Liver (tissue), 9 donors: Measurements from ENCODE around the gene FAM13C. TPM values are rescaled to one million over a fixed set of nuclear protein-coding genes. Genes with fewer than 3 reads are reported as not detected.

ENCODE experiments used
- DNase-seq: peaks from one replicate; pipeline ENCODE4 v3.0.0-alpha.2; 2017; ENCODE audit warnings: low spot score
- H3K27ac ChIP-seq, 2 donors: one replicate each; pipeline ENCODE4 v1.7.0; 2013; ENCODE audit warnings: inconsistent platforms in 2 of 2, low read length in 2 of 2, control low read depth in 1 of 2, low read depth in 1 of 2, mild to moderate bottlenecking in 1 of 2
- H3K27me3 ChIP-seq, 4 donors: one replicate each; pipeline versions ENCODE4 v1.6.1 to v1.7.0; 2013; ENCODE audit warnings: low read length in 3 of 4, inconsistent platforms in 1 of 4, mild to moderate bottlenecking in 1 of 4, moderate library complexity in 1 of 4; ENCODE audit not compliant: control insufficient read depth in 4 of 4, insufficient read depth in 4 of 4
- H3K36me3 ChIP-seq, 4 donors: one replicate each; pipeline versions ENCODE4 v1.6.1 to v1.7.0; 2013; ENCODE audit warnings: low read length in 3 of 4, mild to moderate bottlenecking in 3 of 4, low read depth in 1 of 4, moderate library complexity in 1 of 4; ENCODE audit not compliant: control insufficient read depth in 4 of 4, insufficient read depth in 3 of 4
- H3K4me1 ChIP-seq, 4 donors: one replicate each; pipeline versions ENCODE4 v1.6.1 to v1.7.0; 2013; ENCODE audit warnings: low read length in 3 of 4, mild to moderate bottlenecking in 3 of 4, moderate library complexity in 1 of 4; ENCODE audit not compliant: control insufficient read depth in 4 of 4, insufficient read depth in 4 of 4
- H3K4me3 ChIP-seq, 3 donors: one replicate each; pipeline versions ENCODE4 v1.6.1 to v1.7.0; 2013; ENCODE audit warnings: low read length in 3 of 3, control low read depth in 1 of 3, low read depth in 1 of 3, mild to moderate bottlenecking in 1 of 3
- H3K9ac ChIP-seq, 2 donors: one replicate each; pipeline ENCODE4 v1.7.0; 2013; ENCODE audit warnings: low read length in 2 of 2, mild to moderate bottlenecking in 2 of 2, moderate library complexity in 2 of 2, control low read depth in 1 of 2, low read depth in 1 of 2
- H3K9me3 ChIP-seq, 4 donors: one replicate each; pipeline versions ENCODE4 v1.6.1 to v1.7.0; 2013; ENCODE audit warnings: low read length in 3 of 4; ENCODE audit not compliant: control insufficient read depth in 4 of 4
- ATF3 ChIP-seq: IDR thresholded peaks from 2 replicates; pipeline ENCODE4 v1.6.1; 2016; ENCODE audit warnings: antibody characterized with exemption
- CTCF ChIP-seq: fragments of 150-350 bp; IDR thresholded peaks from 2 replicates; pipeline ENCODE4 v1.5.1; 2017; ENCODE audit warnings: improper control_type of control experiment, low read depth, low read length; ENCODE audit not compliant: missing input control
- EGR1 ChIP-seq, 2 donors: IDR thresholded peaks; 2 replicates each; pipeline ENCODE4 v1.6.1; 2016 to 2018; ENCODE audit warnings: antibody characterized with exemption in 2 of 2, low read depth in 2 of 2
- FOXA1 ChIP-seq: IDR thresholded peaks from 2 replicates; pipeline ENCODE4 v1.6.1; 2016; ENCODE audit warnings: antibody characterized with exemption
- FOXA2 ChIP-seq: IDR thresholded peaks from 2 replicates; pipeline ENCODE4 v1.6.1; 2016; ENCODE audit warnings: antibody characterized with exemption
- HNF4A ChIP-seq, 2 donors: conservative IDR thresholded peaks; 2 replicates each; pipeline ENCODE4 v1.6.1; 2016; ENCODE audit warnings: antibody characterized with exemption in 2 of 2, mild to moderate bottlenecking in 2 of 2
- HNF4G ChIP-seq: IDR thresholded peaks from 2 replicates; pipeline ENCODE4 v1.6.1; 2016; ENCODE audit warnings: antibody characterized with exemption
- JUND ChIP-seq, 2 donors: IDR thresholded peaks; 2 replicates each; pipeline ENCODE4 v1.6.1; 2016; ENCODE audit warnings: antibody characterized with exemption in 2 of 2
- MAX ChIP-seq: IDR thresholded peaks from 2 replicates; pipeline ENCODE4 v1.6.1; 2016; ENCODE audit warnings: antibody characterized with exemption
- NR2F2 ChIP-seq: IDR thresholded peaks from 2 replicates; pipeline ENCODE4 v1.6.1; 2016; ENCODE audit warnings: antibody characterized with exemption
- RAD21 ChIP-seq, 2 donors: IDR thresholded peaks; 2 replicates each; pipeline ENCODE4 v1.6.1; 2016; ENCODE audit warnings: antibody characterized with exemption in 2 of 2, mild to moderate bottlenecking in 2 of 2
- REST ChIP-seq: IDR thresholded peaks from 2 replicates; pipeline ENCODE4 v1.6.1; 2016; ENCODE audit warnings: antibody characterized with exemption, mild to moderate bottlenecking
- SP1 ChIP-seq: IDR thresholded peaks from 2 replicates; pipeline ENCODE4 v1.6.1; 2018; ENCODE audit warnings: antibody characterized with exemption, mild to moderate bottlenecking
- TAF1 ChIP-seq: conservative IDR thresholded peaks from 2 replicates; pipeline ENCODE4 v1.6.1; 2016; ENCODE audit warnings: antibody characterized with exemption, mild to moderate bottlenecking
- ZBTB33 ChIP-seq: IDR thresholded peaks from 2 replicates; pipeline ENCODE4 v1.6.1; 2016; ENCODE audit warnings: antibody characterized with exemption
- polyA plus RNA-seq, 2 donors: library from polyadenylated mRNA; stranded (reverse) in 1 of 2; unstranded in 1 of 2; fragments of 200-250 nt in 1 of 2; fragments of >200 nt in 1 of 2; fragmentation: Nextera tagmentation in 1 of 2; extraction: Ambion mirVana in 1 of 2; gene quantifications; one replicate each; pipeline versions ENCODE4 v1.2.1 to v1.2.3, GENCODE V29; 2013 to 2015
- total RNA-seq, 2 donors: library from RNA; depleted of rRNA; stranded (reverse); fragments of >200 nt; gene quantifications; one replicate each; pipeline ENCODE4 v1.2.3, GENCODE V29; 2014
- donor health status: healthy.
- donor health status: healthy.
- donor health status: healthy.
- donor health status: healthy.
- donor health status: healthy.

Gene FAM13C
- total and polyA plus RNA-seq, 4 donors = 0.87 to 2.4 (median 2.1) TPM

GRCh38 chr10:59325116-59325515, 37.2 kb downstream of the FAM13C start:
- TF ChIP-seq MAX = no peak
- TF ChIP-seq TAF1 = no peak
- no peak for TF ChIP-seq SP1
- TF ChIP-seq RAD21 (IDR thresholded peaks at IDR 0.05) = no peak
- no peak for TF ChIP-seq JUND (IDR thresholded peaks at IDR 0.05)
- TF ChIP-seq ZBTB33 = no peak
- TF ChIP-seq NR2F2 = no peak
- TF ChIP-seq HNF4G = no peak
- no peak for TF ChIP-seq EGR1 (IDR thresholded peaks at IDR 0.05; ENCODE audit: low read depth in 2 of 2)
- TF ChIP-seq CTCF = no peak
- TF ChIP-seq REST = no peak
- TF ChIP-seq ATF3 = no peak
- TF ChIP-seq FOXA1 = no peak

GRCh38 chr10:59324597-59324996, 37.8 kb downstream of the FAM13C start:
- H3K27me3 ChIP-seq = no peaks in the 10 kb centered on the region
- H3K36me3 ChIP-seq = no peaks in the 10 kb centered on the region
- no peak overlapping the region for H3K4me3 ChIP-seq
- TF ChIP-seq FOXA2 = no peak
- no peak for TF ChIP-seq CTCF
- TF ChIP-seq HNF4A (conservative IDR thresholded peaks at IDR 0.05) = no peak
- no peak for TF ChIP-seq ATF3
- no peak for TF ChIP-seq RAD21 (IDR thresholded peaks at IDR 0.05)
- TF ChIP-seq MAX = no peak
- no peaks in the 10 kb centered on the region for H3K9me3 ChIP-seq
- H3K27ac ChIP-seq = no peak overlapping the region
- no peak overlapping the region for H3K9ac ChIP-seq
- DNase-seq = no peak
- H3K4me1 ChIP-seq = peaks cover 2 to 25% (median 15%) of the 10 kb centered on the region in 4 donors

More at GRCh38 chr10:59325116-59325515, 37.2 kb downstream of the FAM13C start:
- Histone ChIP-seq H3K4me1 (peaks cover 2 to 25% (median 15%) of the 10 kb centered on the region in 4 donors), H3K27me3 (no peaks in the 10 kb centered on the region), H3K36me3 (no peaks in the 10 kb centered on the region), H3K27ac (no peak overlapping the region), H3K4me3 (no peak overlapping the region), H3K9me3 (no peaks in the 10 kb centered on the region), H3K9ac (no peak overlapping the region)
- DNase-seq = no peak
